Fibroblast of upper back skin (primary cell): ENCODE data around the gene MANBA.
A peak's percentile ranks its signal among the peaks of the same experiment; 100 is the strongest.

Experiments
- DNase-seq: peaks from one replicate; pipeline ENCODE4 v3.0.0-alpha.2; 2013

Gene MANBA

DNA sequence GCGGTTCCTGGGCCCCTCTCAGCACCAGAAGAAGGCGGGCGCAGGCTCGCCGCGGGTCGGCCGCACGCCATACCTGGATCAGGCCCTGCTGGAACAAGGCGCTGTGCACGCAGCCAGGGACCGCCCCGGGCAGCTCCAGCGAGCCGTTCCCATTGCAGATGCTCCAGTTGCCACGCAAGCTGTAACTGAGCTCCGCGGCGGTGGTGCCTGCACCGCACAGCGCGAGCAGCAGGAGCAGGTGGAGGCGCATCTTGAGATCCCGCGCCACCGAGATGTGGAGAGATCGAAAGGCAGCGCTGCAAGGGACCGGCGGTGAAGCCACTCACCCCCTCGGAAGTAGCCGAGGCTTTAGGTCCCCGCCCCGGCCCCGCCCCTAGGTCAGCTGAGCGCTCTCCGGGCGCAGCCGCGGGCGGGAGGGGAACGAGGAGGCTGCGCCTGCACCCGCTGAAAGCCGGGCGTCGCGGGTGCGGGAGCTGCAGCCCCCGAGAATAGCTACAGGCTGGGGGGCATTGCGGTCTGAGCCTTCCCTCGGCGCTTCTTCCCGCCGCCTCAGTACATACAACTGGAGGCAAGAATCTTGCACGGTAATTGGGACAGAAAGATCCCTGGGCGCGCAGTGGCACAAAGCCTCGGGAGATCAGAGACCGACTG, at the start of gene MANBA:
Gene MANBA (minus strand): TSS at position 324 of the 651 bp plus-strand sequence. CDS start 74 bp downstream, at position 250.
- DNase-seq: peak; percentile 67

DNA sequence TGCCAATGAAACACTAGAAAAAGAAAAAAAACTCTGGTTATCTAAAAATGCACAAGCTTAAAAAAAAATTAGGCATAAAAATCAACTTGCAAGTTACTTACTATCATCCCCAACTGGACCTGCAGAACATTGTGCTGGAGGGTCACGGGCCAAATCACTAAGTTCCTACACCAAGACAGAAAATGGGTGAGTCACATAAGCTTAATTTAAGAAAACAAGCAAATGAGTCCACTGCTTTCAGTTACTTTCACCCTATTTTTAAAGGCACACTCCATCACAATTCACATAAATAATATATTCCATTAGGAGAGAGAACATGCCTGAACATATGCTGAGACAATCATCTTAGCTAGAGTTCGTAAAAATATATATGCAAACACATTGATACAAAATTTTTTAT, 48.9 kb upstream of the MANBA start:
- no peak for DNase-seq

DNA sequence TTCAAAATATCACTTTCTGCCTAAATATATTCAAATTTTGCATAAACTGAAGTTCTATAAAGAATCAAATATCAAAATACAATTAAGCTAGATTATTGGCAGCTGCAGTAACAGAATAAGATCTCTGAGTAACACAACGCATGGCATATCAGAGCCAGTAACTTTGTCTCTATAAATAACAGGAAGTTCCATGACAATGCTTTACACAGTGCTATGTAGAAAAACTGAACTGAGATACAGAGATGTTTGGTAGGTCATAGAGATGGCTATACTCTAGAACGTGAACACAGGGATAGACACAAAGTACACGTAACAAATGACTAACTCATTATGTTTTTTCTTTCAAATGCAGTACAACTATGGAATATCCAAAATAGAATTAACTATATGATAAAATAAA, 48.4 kb upstream of the MANBA start:
- no peak for DNase-seq

DNA sequence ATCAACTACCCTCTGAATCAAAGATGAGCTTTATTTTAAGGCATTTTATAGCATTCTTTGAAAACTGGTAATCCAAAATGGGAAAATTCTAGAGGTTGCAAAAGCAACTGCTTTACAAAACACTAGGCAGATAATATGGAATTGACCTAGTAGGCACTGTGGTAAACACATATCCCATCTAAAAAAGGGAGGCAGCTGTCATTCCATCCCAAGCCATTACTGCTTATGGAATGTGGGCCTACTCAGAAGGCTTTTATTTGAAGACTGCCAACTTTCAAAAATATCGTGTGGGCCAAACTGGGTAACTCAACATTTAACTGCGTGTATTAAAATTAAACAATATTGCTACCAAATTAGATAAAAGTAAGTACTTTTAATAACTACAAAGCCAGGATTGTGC, 47.2 kb upstream of the MANBA start:
- no peak for DNase-seq

DNA sequence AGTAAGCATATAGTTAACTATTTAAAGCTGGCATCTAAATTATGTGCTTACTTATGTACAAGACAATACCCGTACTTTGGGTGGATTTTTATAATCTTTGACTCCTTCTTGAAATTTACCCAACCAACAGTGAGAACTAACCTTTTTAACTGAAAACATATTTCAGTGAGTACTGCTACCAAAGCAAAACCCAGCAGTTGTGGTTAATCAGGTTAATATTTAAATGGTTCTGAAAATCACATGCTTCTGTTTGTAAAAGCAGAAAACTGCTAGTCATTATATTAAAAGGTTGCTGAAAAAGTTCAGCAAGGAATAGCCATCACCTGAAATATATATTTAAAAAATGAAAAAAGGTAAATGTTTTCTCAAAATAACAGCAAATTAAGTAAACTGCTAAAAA, 46.6 kb upstream of the MANBA start:
- DNase-seq: no peak

DNA sequence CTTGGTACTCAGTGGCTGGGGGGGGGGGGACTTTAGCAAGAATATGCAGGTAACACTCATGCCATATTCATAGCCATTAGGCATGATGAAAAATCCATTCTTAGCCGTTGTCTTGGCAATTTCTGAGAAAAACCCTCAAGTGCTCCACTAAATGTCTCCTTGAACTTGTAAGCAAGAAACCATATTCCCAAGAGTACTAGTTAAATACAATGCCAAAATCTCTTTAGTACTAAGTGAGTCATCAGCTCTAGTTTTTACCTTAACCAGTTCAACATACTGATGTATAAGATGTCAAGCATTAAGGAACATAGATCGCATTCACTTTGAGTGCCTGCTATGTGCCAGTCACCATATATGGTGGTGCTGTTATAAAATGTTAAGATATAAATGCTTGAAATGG, 39.0 kb upstream of the MANBA start:
- peak; percentile 84 for DNase-seq

DNA sequence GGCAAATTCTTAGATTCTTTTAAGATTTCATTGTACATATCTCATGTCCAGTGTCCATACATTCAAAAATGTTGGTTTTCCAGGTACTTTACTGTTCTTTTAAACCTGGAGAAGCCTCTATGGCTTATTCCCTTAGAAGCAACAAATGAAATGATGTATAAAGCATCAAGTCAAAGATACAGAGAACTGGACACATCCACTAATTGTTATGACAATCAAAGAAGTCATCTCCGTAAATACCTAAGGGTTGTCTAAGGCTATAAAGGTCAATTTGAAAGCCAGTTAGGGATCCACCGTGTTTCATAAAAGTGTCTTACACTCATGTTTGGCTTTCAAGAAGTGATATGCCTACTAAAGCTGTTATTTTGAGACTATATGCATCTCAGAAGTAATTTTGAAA, 34.2 kb upstream of the MANBA start:
- no peak for DNase-seq

DNA sequence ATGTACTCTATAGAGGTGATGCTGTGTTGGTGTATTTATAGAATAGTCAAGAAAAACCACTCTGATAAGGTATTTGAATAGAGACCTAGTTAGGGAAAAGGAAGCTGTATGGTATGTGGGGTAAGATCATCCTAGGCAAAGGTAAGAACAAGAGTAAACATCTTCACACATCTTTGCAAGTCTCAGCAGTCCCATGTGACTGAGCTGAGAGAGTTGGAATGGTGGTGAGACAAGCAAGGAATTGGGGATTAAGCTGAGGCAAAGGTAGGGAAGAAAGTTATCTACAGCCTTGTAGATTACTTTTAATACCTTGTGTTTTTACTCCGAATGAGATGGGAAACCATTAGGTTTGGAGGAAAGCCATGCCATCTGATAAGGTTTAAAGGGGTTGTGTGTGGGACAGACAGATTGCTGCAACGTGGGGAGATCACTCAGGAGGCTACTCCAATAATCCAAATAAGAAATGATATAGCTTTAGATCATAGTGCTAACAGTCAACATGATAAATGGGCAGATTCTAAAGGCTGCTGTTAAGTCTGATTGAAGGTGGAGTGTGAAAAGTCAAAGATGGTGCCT, 31.7 kb upstream of the MANBA start:
- DNase-seq: no peak

DNA sequence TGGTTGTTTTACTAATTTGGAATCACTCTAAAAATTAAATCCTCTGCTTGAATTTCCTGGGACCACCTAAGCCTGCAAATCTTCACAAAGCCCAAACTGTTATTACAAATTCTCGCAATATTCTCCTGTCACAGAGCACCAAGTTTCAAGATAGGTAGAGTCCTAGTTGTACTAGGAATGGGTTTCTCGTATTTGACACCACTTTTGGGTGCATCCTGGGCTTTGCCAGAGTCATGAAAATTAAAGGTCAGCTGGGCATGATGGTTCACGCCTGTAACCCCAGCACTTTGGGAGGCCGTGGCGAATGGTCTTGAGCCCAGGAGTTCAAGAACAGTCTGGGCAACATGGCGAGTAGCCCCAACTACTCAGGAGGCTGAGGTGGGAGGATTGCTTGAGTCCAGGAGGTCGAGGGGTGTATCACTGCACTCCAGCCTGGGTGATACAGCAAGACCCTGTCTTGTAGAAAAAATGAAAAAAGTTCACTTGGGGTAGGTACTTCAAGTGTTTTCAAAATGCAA, 30.6 kb upstream of the MANBA start:
- DNase-seq: no peak

DNA sequence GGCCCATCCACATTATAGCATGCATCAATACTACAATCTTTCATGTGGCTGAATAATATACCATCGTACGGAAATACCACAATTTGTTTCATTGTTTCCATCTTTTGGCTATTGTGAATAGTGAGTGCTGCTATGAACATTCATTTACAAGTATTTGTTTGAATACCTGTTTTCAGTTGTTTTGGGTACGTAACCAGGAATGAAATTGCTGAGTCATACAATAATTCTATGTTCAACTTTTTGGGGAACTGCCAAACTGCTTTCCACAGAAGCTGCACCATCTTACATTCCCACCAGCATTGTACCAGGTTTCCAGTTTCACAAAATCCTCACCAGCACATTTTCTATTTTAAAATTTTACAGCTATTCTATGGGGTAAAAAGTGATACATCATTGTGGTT, 28.5 kb upstream of the MANBA start:
- peak; percentile 86 for DNase-seq

DNA sequence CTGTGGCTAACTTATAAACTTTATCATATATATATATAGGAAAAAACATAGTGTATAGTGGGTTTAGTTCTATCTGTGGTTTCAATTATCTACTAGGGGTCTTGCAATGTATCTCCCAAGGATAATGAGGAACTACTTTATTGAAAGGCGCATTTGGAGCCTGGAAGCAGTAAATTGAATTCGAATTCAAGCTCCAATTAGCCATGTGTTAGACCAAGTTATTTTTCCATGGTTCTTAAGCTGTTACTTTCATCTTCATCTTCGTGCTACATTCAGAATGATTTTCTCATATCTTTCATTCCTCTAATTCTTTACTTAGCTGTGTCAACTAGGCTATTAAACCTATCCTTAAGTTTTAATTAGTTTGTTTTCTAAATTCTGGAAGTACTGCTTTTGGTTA, 27.2 kb upstream of the MANBA start:
- no peak for DNase-seq

DNA sequence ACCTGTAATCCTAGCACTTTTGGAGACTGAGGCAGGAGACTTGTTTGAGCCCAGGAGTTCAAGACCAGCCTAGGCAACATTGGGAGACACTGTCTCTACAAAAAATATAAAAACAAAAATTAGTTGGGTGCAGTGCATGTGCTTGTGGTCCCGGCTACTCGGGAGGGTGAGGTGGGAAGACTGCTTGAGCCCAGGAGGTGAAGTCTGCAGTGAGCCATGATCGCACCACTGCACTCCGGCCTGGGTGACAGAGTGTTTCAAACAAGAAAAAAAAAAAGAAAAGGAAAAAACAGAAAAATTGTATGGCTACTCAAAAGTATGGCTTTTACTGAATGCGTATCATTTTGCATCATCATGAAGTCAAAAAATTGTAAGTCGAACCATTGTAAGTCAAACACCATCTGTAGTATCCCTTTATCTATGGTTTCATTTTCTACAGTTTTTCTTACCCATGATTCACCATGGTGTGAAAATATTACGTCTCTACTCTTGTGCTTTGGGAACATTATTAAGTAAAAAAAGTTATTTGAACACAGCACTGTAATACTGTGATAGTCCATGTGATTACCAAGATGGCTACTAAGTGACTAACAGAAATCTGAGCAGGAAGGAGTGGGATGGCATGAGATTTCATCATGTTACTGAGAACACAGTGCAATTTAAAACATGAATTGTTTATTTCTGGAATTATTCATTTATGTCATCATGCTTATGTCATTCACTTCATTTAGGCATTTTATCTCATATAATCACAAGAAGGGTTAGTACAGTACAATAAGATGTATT, 26.5 kb upstream of the MANBA start:
- DNase-seq: peak; percentile 62

DNA sequence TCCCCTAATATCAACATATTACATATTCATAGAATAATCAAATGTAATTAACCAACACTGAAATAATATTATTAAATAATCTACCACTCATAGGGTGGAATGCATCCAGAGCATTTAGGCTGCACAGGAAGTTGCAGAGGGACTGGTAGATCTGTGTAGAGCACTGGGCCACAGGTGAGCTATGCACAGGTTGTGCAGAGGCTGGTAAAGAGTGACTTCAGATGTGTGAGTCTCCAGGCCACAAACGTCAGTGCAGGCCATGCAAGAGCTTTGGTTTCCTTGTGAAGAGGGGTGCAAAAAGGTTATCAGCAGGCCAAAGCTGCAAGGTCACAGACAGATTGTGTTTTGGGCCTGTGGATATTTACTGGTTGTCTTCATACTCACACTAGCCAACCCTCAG, 25.5 kb upstream of the MANBA start:
- no peak for DNase-seq

DNA sequence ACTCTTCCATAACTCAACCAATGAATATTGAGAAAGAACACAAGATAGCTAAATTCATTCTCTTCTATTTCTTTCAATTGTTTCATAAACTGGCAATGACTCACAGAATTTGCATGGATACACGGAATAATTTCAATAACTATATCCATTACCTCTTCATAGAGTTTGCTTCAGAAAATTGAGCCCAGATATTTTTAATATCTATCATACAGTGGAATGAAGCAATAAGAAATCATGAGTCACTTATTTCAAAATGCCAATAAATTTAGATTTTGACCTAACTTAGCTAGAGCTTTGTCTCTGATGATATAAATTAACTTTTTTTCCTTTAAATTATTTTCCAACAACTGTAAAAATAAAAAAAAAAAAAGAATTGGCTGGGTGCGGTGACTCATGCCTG, 22.2 kb upstream of the MANBA start:
- peak; percentile 58 for DNase-seq

DNA sequence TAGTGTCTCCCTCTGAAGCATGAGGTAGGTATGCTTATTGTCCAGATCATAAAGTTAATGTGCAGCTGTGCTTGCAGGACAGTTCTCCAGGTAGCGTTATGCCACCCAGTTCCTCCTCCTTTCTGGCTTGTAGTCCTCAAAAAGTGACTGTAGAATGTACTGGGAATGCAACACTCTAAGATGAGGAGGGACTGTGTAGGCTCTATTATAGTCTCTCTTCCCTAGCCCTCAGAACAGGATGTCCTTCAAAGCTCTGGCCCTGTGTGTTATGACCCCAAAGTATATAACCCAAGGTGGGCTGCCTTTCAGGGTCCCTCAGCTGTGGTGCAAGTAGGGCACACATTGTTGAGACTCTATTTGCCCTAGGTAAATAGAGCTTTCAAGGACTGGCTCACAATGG, 20.8 kb upstream of the MANBA start:
- DNase-seq: no peak

DNA sequence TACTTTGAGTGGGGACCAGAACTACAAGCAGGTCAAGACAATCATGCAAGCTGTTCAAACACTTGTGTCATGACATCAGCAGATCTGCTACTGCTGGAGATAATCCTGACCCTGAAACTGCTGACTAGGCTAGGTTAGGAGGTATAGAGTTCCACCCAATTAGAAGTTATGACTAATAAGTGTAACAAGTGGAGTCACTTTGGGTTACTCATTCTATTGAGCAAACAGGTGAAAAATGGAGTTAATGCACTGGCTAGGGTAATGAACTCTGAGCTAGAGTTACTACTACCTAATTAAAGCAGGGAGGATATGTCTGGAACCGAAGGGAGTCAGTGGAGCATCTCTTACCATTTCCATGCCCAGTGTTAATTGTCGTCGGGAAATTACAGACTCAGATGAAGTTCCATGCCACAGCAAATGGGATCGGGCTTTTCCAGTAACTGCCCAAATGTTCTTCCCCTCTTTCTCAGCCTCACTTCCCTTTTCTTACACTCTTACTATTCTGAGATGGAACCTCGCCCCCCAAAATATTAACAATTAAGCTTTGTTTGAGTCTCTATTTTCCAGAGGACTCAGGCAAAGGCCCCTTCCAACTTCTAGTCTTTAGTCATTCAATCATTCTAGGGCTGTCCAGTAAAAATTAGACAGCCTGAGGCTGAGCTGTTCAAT, 19.8 kb upstream of the MANBA start:
- no peak for DNase-seq

DNA sequence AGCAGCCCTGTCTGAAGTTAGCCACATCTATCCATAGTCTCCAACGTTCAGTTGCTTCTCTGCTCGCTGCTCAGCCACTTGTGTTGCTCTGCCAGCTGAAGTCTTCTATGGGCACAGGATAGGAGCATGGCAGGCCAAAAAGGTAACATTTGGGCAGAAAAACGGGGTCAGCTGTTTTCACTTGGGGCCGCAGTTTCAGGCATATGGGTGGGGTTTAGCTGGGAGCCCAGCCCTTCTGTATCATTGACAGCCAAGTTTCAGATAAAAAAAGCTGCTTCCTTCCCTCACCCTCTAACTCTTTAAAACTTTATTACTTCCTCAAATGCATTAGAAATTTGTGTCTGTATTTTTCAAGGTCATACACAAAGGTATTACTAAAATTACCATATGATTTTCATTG, 18.4 kb upstream of the MANBA start:
- no peak for DNase-seq

DNA sequence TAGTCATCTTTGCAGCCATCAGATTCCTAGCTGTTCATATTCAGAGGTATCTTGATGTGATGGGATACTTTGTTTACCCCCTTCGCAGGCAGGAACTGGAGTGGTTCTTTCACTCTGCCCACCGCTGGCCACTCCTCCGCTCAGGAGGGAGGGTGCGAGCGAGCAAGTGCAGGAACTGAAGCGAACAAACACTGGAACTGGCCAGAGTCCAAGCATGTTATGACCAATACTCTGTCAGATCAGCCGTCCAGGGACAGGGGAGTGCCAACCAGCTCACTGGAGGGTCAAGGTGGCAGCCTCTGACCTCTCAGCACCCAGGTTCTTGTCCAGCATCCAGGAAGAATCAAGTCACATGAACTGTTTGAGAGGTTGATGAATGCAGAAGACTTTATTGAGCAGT, 18.0 kb upstream of the MANBA start:
- DNase-seq: no peak

DNA sequence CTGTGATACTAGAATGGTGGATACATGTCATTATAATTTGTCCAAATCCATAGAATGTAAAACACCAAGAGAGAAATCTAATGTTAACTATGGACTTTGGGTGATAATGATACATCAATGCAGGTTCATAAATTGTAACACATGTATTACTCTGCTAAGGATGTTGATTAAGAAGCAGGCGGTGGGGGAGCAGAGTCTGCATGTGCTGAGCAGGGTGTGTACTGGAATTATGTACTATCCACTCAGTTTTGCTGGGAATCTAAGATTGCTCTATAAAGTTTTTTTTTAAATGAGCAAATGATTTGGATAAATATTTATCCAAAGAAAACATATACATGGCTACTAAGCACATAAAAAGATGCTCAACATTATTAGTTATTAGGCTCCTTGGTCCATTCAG, 15.0 kb upstream of the MANBA start:
- DNase-seq: no peak

DNA sequence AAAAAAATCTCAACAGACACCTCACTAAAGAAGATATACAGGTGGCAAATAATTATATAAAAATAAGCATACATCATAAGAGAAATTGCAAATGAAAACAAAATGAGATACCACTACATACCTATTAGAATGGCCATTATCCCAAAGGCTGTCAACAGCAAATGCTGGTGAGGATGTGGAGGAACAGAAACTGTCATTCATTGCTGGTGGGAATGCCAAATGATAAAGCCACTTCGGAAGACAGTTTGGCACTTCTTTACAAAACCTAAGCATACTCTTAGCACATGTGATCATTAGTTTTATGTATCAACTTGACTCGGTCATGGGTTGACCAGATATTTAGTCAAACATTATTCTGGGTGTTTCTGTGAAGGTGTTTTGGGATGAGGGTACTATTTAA, 13.5 kb upstream of the MANBA start:
- DNase-seq: no peak

DNA sequence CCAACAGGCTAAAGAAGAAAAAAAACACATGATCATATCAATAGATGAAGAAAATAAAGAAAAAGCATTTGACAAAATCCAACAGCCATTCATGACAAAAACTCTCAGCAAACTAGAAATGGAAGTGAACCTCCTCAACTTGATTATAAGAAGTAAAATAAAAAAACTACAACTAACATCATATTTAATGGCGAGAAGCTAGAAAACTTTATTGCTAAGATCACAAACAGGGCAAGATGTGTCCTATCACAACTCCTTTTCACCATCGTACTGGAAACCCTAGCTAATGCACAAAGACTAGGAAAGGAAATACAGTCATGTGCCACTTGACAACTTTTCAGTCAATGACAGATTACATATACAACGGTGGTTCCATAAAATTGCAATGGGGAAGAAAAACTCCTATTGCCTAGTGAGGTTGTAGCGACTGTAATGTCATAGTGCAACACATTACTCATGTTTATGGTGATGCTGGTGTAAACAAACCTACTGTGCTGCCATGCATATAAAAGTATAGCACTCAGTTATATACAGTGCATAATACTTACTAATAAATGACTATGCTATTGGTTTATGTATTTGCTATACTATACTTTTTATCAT, 12.1 kb upstream of the MANBA start:
- no peak for DNase-seq

DNA sequence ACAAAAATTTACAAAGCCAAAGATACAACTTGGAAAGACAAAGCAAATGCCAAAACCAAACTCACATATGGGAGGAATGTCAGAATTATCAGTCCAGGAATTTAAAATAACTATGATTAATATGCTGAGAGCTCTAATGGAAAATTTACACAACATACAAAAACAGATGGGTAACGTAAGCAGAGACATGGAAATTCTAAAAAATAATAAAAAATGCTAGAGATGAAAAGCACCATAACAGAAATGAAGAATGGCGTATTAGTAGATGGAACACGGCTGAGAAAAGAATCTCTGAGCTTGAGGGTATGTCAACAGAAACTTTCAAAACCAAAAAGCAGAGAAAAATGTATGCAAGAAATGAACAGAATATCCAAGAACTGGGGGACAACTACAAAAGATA, 4.1 kb upstream of the MANBA start:
- DNase-seq: peak; percentile 19

DNA sequence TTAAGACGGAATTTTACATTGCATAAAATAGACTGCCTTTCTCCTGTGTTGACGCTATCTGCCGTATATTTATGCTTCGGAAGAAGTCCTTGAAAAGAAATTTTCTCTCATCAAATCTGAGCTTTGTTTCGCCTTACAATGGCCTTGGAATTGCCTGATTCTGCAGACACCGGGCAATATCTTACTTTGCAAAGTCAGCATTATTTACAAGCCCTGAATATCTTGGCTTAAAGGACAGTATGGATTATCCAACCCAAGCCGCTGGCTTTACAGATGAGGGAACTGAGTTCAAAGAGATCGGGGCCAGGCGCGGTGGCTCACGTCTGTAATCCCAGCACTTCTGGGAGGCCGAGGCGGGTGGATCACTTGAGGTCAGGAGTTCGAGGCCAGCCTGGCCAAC, 1.1 kb upstream of the MANBA start:
- no peak for DNase-seq
